Endodermal cell (in vitro differentiated cells): ENCODE results near the gene HAPLN2. TPM values are rescaled to one million over a fixed set of nuclear protein-coding genes. Genes with fewer than 3 reads are reported as not detected.
"Not testable (repeated sequence)": the region's sequence is repeated elsewhere in the genome, so short reads cannot be mapped to it uniquely, and the experiment has no call there.

Source experiments
- DNase-seq: peaks from one replicate; pipeline ENCODE4 v3.0.0-alpha.2; 2017
- H3K27ac ChIP-seq: 2 replicates; pipeline ENCODE4 v1.5.1; 2013; ENCODE audit warnings: mild to moderate bottlenecking, low read depth, low read length, moderate library complexity
- H3K27me3 ChIP-seq: 2 replicates; pipeline ENCODE4 v1.6.1; 2013; ENCODE audit warnings: mild to moderate bottlenecking, low read length, moderate library complexity; ENCODE audit not compliant: insufficient read depth, control insufficient read depth, poor library complexity, severe bottlenecking
- H3K36me3 ChIP-seq: 2 replicates; pipeline ENCODE4 v1.7.0; 2013; ENCODE audit warnings: mild to moderate bottlenecking, low read length, moderate library complexity; ENCODE audit not compliant: control insufficient read depth, insufficient read depth
- H3K4me1 ChIP-seq: one replicate; pipeline ENCODE4 v1.7.0; 2013; ENCODE audit warnings: low read length; ENCODE audit not compliant: control insufficient read depth, insufficient read depth
- H3K4me3 ChIP-seq: 2 replicates; pipeline ENCODE4 v1.5.1; 2013; ENCODE audit warnings: mild to moderate bottlenecking, low read length, moderate library complexity
- H3K9ac ChIP-seq: 2 replicates; pipeline ENCODE4 v1.6.1; 2013; ENCODE audit warnings: mild to moderate bottlenecking, low read length, moderate library complexity; ENCODE audit not compliant: poor library complexity, severe bottlenecking; ENCODE audit errors: extremely low read depth
- H3K9me3 ChIP-seq: 2 replicates; pipeline ENCODE4 v1.6.1; 2013; ENCODE audit warnings: mild to moderate bottlenecking, low read length, moderate library complexity; ENCODE audit not compliant: control insufficient read depth
- H3K27ac Mint-ChIP-seq: 2 replicates; pipeline ENCODE4 v1.8.0; 2020; ENCODE audit warnings: mixed read lengths
- H3K27me3 Mint-ChIP-seq: 2 replicates; pipeline ENCODE4 v1.8.0; 2021; ENCODE audit warnings: mild to moderate bottlenecking, mixed read lengths; ENCODE audit not compliant: insufficient read depth
- H3K36me3 Mint-ChIP-seq: 2 replicates; pipeline ENCODE4 v1.8.0; 2020; ENCODE audit warnings: low read depth, mixed read lengths
- H3K4me1 Mint-ChIP-seq: 2 replicates; pipeline ENCODE4 v1.8.0; 2020; ENCODE audit warnings: mixed read lengths
- H3K4me3 Mint-ChIP-seq: 2 replicates; pipeline ENCODE4 v1.8.0; 2020; ENCODE audit warnings: mild to moderate bottlenecking, moderate library complexity, mixed read lengths
- H3K9me3 Mint-ChIP-seq: 2 replicates; pipeline ENCODE4 v1.8.0; 2020; ENCODE audit warnings: mild to moderate bottlenecking, mixed read lengths
- CTCF ChIP-seq: fragments of 200-600 bp; sonication (generic); conservative IDR thresholded peaks from 2 replicates; pipeline ENCODE4 v1.5.0; 2021; ENCODE audit warnings: antibody characterized with exemption, mild to moderate bottlenecking
- WGBS, 2 experiments: methylation state at CpG; one replicate each; pipeline versions ENCODE4 v1.1.5 to v1.1.7; 2013; ENCODE audit warnings: missing lambda C conversion rate in 2 of 2, mixed read lengths in 1 of 2; ENCODE audit not compliant: insufficient coverage in 1 of 2, insufficient read length in 1 of 2; 5-methylcytosine and 5-hydroxymethylcytosine counted together
- total RNA-seq, 2 donors: library from RNA; stranded (reverse); fragmentation: NEBNext Ultra II Directional in 1 of 2; extraction: Animal tissue kit (Norgen Biotek cat#: 25700) in 1 of 2; gene quantifications; 2 replicates in 1 of 2; 3 replicates in 1 of 2; pipeline ENCODE4 v1.2.1, GENCODE V29; 2021

Gene HAPLN2
- total RNA-seq, 2 donors from 2014 or later = 0.42 to 2.8 TPM

GRCh38 chr1:156602557-156602993 lies 16.6 kb upstream of the HAPLN2 start:
- Histone ChIP-seq H3K27ac (no peak overlapping the region), H3K9ac (no peak overlapping the region), H3K36me3 (peaks cover 16% of the 10 kb centered on the region), H3K9me3 (no peaks in the 10 kb centered on the region), H3K27me3 (no peaks in the 10 kb centered on the region), H3K4me3 (no peak overlapping the region), H3K4me1 (no peaks in the 10 kb centered on the region)
- Mint-ChIP-seq H3K4me1 (peaks cover 4% of the 10 kb centered on the region), H3K9me3 (no peaks in the 10 kb centered on the region), H3K27ac (no peak overlapping the region), H3K36me3 (peaks cover 12% of the 10 kb centered on the region), H3K4me3 (peak overlapping the region; percentile 79), H3K27me3 (no peaks in the 10 kb centered on the region)
- peak; percentile 69 for TF ChIP-seq CTCF
- WGBS, 2 experiments = 34 to 49% methylated on average over 7 to 10 of the region's 10 CpGs
- no peak for DNase-seq

- not testable (repeated sequence) for H3K27ac Mint-ChIP-seq, H3K9ac ChIP-seq, H3K27ac ChIP-seq, H3K36me3 ChIP-seq, H3K9me3 ChIP-seq, H3K4me3 Mint-ChIP-seq, H3K4me1 Mint-ChIP-seq, H3K27me3 Mint-ChIP-seq, DNase-seq, H3K4me1 ChIP-seq, H3K4me3 ChIP-seq, H3K9me3 Mint-ChIP-seq, H3K36me3 Mint-ChIP-seq, H3K27me3 ChIP-seq
- 79% methylated on average over 4 of the region's 4 CpGs; no CpG with 5 or more reads in 1 of the 2 experiments for WGBS, 2 experiments
Measured at GRCh38 chr1:156607344-156607743, 11.9 kb upstream of the HAPLN2 start.

GRCh38 chr1:156608036-156608674 lies 11.1 kb upstream of the HAPLN2 start:
- Histone ChIP-seq H3K27ac (no peak overlapping the region), H3K36me3 (no peaks in the 10 kb centered on the region), H3K9me3 (no peaks in the 10 kb centered on the region), H3K4me3 (no peak overlapping the region), H3K27me3 (no peaks in the 10 kb centered on the region), H3K9ac (no peak overlapping the region), H3K4me1 (no peaks in the 10 kb centered on the region)
- peak; percentile 86 for DNase-seq
- H3K36me3 Mint-ChIP-seq = no peaks in the 10 kb centered on the region
- H3K27ac Mint-ChIP-seq = no peak overlapping the region
- no peaks in the 10 kb centered on the region for H3K9me3 Mint-ChIP-seq
- H3K4me3 Mint-ChIP-seq = no peak overlapping the region
- WGBS, 2 experiments = 37 to 44% methylated on average over 7 of the region's 7 CpGs
- no peaks in the 10 kb centered on the region for H3K4me1 Mint-ChIP-seq
- peaks cover 5% of the 10 kb centered on the region for H3K27me3 Mint-ChIP-seq
- TF ChIP-seq CTCF = peak; percentile 85

GRCh38 chr1:156608981-156609380 lies 10.2 kb upstream of the HAPLN2 start:
- H3K36me3 ChIP-seq = no peaks in the 10 kb centered on the region
- no peaks in the 10 kb centered on the region for H3K9me3 Mint-ChIP-seq
- no peaks in the 10 kb centered on the region for H3K4me1 Mint-ChIP-seq
- no peaks in the 10 kb centered on the region for H3K4me1 ChIP-seq
- H3K9me3 ChIP-seq = no peaks in the 10 kb centered on the region
- no peak overlapping the region for H3K27ac Mint-ChIP-seq
- peak; percentile 81 for TF ChIP-seq CTCF
- no peak overlapping the region for H3K4me3 Mint-ChIP-seq
- no peaks in the 10 kb centered on the region for H3K27me3 ChIP-seq
- no peak overlapping the region for H3K9ac ChIP-seq
- no peak overlapping the region for H3K27ac ChIP-seq
- peaks cover 5% of the 10 kb centered on the region for H3K27me3 Mint-ChIP-seq
- WGBS, 2 experiments = 26 to 59% methylated on average over 2 to 6 of the region's 6 CpGs
- no peak overlapping the region for H3K4me3 ChIP-seq
- peak; percentile 73 for DNase-seq
- no peaks in the 10 kb centered on the region for H3K36me3 Mint-ChIP-seq

- not testable (repeated sequence) for H3K4me1 Mint-ChIP-seq, DNase-seq, H3K9ac ChIP-seq, H3K9me3 Mint-ChIP-seq, H3K27ac ChIP-seq, H3K36me3 ChIP-seq, H3K4me1 ChIP-seq, H3K4me3 Mint-ChIP-seq, H3K4me3 ChIP-seq, H3K9me3 ChIP-seq, H3K27ac Mint-ChIP-seq, H3K27me3 ChIP-seq, H3K36me3 Mint-ChIP-seq
- 87 to 90% methylated on average over 7 to 9 of the region's 9 CpGs for WGBS, 2 experiments
- H3K27me3 Mint-ChIP-seq = peaks cover 12% of the 10 kb centered on the region
Measured at GRCh38 chr1:156610072-156610471, 9.1 kb upstream of the HAPLN2 start.
